Activated naive CD4-positive, alpha-beta T cell treated with Interleukin-2 at 50 U/mL for 16 hours (primary cell): ENCODE results near the gene TXNDC11.

Experiments
- DNase-seq: peaks from one replicate; pipeline ENCODE4 v3.0.0-alpha.2; 2020

TXNDC11 gene

GRCh38 chr16:11717811-11718210, 24.8 kb downstream of the TXNDC11 start:
- no peak for DNase-seq

GRCh38 chr16:11716336-11716735, 26.3 kb downstream of the TXNDC11 start:
- no peak for DNase-seq

GRCh38 chr16:11715246-11715947, 27.3 kb downstream of the TXNDC11 start:
- DNase-seq: no peak

- DNase-seq: no peak
Measured at GRCh38 chr16:11712122-11712521, 30.5 kb downstream of the TXNDC11 start.

GRCh38 chr16:11711662-11712061, 31.0 kb downstream of the TXNDC11 start:
- DNase-seq: no peak

- DNase-seq: no peak
Measured at GRCh38 chr16:11708421-11708820, 34.2 kb downstream of the TXNDC11 start.

GRCh38 chr16:11707679-11708197, 34.9 kb downstream of the TXNDC11 start:
- DNase-seq: no peak

- DNase-seq: no peak
Measured at GRCh38 chr16:11706180-11706742, 36.4 kb downstream of the TXNDC11 start.

- no peak for DNase-seq
Measured at GRCh38 chr16:11705311-11706025, 37.2 kb downstream of the TXNDC11 start.

- no peak for DNase-seq
Measured at GRCh38 chr16:11700264-11701029, 42.2 kb downstream of the TXNDC11 start.

GRCh38 chr16:11699234-11699894, 43.3 kb downstream of the TXNDC11 start:
- DNase-seq: no peak

- peak; percentile 20 for DNase-seq
Measured at GRCh38 chr16:11698271-11698689, 44.4 kb downstream of the TXNDC11 start.

GRCh38 chr16:11697319-11697718, 45.3 kb downstream of the TXNDC11 start:
- no peak for DNase-seq

GRCh38 chr16:11696266-11697012, 46.2 kb downstream of the TXNDC11 start:
- no peak for DNase-seq

- no peak for DNase-seq
Measured at GRCh38 chr16:11692651-11693050, 50.0 kb downstream of the TXNDC11 start.

GRCh38 chr16:11692171-11692570, 50.5 kb downstream of the TXNDC11 start:
- DNase-seq: no peak

- no peak for DNase-seq
Measured at GRCh38 chr16:11691771-11692170, 50.9 kb downstream of the TXNDC11 start.

GRCh38 chr16:11691235-11691634, 51.4 kb downstream of the TXNDC11 start:
- no peak for DNase-seq

GRCh38 chr16:11689031-11689840, 53.4 kb downstream of the TXNDC11 start:
- DNase-seq: no peak

GRCh38 chr16:11688520-11688886, 54.2 kb downstream of the TXNDC11 start:
- no peak for DNase-seq
